HUDEP-2 (cell line): ENCODE data around the gene MSTN.

ENCODE experiments used
- DNase-seq, 76 experiments: peaks; one replicate each; lab custom pipeline; 2025; ENCODE audit not compliant: unreplicated experiment in 76 of 76; lab: John Stamatoyannopoulos, UW

MSTN gene

DNA sequence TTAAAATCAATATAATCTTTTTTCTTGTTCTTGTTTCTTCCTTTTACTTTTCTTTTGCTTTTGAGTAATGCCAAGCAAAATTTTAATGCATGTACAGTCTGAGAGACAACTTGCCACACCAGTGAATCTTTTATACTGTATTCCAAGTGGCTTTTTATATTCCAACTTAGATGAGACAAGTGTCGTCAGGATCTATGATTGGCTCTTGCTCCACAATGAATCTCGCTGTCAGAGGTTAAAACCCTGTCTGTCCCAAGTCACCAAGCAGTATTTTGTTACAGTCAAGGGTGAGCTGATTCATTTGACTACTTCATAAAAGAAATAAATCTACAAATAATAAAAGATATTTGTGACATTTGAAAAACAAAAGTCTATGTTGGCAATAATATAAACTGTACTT, at the start of gene MSTN:
TSS of gene MSTN (minus strand) at position 129 of the 400 bp plus-strand sequence. CDS start 133 bp downstream, outside the sequence.
- DNase-seq, result no peak

DNA sequence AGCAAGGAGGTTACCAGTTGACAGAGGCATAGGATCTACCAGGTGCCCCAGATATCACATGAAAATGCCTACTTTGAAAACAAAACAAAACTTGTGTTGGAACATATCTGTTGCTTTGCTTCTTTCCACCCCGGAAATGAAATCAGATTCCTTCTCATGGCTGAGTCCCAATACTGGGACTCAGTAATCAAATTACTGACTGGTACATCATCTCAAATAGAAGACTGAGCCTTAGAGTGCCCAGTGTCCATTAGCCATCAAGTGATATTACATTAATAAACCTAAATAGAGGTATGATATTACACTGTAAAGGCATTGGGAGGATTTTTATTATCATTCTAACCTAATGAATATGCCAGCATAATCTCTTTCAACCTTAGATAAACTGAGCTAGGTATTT, 48.6 kb upstream of the MSTN start:
- DNase-seq, result no peak

DNA sequence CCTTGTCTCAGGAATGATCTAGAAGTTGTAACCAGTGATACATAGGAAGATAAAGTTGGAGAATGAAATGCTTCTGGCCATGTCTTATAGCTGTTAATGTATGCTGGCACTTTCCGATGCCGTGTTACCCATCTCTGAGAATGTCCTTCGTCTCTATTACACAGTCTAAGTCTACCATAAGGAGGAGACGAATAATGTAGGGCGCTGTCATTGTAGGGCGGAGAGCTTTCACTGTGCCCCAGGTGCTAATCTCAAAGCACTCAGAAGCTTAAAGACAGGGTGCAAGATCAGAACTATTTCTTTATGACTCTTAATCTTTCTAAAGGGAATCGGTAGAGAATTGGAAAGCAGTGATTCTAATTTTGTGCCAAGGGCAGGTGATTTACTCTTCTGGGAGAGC, 48.2 kb upstream of the MSTN start:
- DNase-seq, result no peak

DNA sequence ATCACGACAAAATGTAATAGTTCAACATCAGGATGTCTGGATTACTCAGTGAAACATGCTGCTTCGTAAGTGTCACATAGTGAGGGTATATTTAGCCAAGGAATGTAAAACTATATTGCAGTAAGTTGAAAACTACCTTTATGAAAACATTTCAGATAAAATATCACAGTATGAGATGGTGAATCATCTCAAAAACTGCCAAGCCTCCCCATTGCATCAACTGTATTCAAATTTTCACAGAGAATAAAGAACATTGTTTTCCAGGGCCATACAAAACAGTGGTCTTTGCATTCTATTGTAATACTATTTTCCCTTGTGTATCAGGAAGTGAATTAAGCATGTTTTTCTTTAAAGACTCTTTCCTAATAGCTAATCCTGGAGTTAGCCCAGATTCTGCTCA, 47.6 kb upstream of the MSTN start:
- DNase-seq, result no peak

DNA sequence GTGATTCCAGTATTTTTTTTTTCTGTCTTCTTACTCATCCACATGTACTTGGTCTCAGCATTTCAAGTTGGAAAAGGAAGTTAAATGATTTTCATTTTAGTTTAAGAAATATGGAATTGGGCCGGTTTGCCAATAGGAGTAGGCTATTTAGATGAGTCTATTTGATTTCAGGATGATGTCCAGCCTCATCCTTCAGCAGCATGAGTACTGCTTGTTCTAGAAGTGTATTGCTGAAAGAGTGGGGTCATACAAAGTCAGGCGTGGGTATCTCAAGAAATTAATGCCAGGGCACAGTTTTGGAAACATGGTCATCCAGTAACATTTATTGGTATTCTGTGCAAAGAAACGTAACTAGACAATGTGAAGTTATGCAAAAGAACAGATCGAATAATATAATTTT, 44.9 kb upstream of the MSTN start:
- no peak for DNase-seq

DNA sequence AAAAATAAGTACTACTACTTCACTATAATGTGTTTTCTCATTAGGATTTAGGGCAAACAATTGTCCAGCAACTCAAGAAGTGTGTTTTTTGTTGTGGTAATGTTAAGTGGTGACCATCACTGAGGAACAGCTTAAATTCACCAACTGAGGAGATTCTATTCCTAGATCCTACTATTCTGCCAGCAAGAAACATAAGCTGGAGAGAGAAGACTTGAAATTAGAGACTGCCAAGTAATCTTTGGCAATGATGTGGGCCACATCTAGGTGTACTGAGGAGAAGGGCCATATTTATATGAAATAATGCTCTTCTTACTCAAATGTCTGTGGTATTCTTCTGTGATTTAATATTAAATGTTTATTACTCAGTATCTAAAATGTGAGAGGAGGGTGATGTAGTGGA, 44.3 kb upstream of the MSTN start:
- no peak for DNase-seq

DNA sequence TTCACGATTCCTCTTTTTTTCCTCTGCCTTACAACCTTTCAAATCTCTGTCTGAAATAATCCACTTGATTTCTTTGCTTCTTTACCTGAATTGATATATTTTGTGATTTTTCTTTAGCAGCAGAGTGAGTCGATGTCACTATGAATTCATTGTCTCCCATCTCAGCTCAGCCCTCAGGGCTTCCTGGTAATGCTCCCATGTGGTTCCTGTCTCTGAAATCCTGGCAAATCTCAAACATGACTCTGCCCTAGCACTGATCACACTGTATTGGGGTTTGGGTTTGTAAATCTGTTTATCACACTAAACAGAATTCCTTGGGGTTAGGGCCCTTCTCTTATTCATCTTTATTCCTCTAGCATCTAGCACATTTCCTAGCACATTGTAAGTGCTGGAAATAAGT, 43.0 kb upstream of the MSTN start:
- no peak for DNase-seq

DNA sequence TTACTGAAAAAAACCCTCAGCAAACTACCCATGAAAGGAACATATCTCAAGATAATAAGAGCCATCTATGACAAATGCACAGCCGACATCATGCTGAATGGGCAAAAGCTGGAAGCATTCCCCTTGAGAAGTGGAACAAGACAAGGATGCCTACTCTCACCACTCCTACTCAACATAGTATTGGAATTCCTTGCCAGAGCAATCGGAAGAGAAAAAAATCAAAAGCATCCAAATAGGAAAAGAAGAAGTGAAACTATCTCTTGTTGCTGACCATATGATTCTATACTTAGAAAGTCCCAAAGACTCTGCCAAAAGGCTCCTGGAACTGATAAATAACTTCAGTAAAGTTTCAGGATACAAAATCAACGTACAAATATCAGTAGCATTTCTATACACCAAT, 40.6 kb upstream of the MSTN start:
- DNase-seq, result no peak

DNA sequence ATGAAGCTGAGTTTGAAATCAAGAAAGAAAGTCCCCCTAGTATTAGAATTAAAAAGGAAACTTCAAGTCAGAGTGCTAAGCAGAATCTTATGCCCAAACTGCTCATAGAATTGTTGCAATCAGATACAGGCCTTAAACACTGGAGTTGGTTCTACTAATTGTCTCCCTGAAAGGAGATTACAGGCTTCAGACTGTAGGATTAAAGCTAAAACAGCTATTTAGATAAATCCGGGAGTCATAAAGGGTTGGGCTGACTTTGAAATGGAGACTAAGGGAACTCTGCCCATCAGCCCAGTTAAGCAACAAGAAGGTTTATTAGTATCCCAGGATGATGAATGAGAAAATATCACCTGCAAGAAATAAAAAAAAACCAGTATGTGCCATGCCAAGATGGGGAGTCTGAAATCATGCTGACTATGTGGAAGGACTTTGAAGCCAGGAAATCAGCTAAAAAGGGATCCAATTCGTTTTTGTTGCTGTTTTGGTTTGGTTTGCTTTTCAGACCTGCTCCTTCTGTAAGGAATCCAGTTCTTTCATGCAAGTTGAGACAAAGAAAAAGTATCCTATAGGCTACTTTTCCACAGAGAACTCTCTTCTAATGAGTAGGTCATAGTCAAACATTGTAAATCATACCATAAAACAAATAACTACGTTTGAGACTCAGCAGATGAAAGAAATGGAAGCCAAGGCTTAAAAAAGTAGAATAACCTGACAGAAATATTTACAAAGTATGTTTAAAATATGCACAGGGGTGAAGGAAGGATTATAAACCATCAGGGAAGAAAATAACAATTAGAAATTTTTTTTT, 37.6 kb upstream of the MSTN start:
- DNase-seq, result no peak

DNA sequence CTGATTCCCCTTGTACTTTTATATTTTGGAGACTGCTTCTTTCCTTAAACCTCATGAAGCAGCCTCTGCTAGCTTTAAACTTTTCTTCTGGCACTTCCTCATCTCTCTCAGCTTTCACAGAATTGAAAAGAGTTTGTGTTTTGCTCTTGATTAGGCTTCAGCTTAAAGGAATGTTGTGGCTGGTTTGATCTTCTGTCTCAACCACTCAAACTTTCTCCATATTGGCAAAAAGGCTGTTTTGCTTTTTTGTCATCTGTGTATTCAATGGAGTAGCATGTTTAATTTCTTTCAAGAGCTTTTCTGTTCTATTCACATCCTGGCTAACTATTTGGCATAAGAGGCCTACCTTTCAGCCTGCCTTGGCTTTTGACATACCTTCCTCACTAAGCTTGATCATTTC, 36.3 kb upstream of the MSTN start:
- no peak for DNase-seq

DNA sequence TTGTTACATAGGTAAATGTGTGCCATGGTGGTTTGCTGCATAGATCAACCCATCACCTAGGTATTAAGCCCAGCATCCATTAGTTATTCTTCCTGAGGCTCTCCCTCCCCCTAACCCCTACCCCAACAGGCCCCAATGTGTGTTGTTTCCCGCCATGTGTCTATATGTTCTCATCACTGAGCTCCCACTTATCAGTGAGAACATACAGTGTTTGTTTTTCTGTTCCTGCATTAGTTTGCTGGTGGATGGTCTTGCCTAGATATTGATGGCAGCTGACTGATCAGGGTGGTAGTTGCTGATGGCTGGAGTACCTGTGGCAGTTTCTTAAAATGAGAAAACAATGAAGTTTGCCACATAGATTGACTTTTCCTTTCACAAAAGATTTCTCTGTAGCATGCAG, 34.6 kb upstream of the MSTN start:
- DNase-seq, result no peak

DNA sequence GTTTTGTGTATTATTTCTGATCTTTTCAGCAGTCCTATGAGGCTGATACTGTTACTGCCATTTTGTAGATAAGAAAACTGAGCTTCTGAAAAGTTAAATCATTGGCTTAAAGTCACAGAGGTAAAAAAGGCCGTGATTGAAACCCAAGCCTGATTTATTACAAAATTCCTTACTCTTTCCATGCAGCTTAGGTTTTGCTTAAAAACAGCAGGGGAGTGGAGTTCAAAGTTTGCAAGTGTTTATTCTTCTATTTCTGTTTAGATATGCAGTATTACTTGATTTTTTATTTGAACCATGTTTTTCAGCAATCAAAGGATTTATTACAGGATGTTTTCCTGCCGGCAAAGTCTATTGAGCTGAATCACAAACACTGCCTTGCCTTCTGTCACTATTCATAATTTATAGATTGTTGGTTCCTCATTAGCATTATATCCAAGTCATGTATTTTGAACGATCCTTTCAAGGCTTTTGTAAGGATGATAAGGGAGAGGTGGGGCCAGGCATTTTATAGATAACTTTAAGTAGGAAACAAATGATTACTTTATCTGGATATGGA, 31.9 kb upstream of the MSTN start:
- DNase-seq, result no peak

DNA sequence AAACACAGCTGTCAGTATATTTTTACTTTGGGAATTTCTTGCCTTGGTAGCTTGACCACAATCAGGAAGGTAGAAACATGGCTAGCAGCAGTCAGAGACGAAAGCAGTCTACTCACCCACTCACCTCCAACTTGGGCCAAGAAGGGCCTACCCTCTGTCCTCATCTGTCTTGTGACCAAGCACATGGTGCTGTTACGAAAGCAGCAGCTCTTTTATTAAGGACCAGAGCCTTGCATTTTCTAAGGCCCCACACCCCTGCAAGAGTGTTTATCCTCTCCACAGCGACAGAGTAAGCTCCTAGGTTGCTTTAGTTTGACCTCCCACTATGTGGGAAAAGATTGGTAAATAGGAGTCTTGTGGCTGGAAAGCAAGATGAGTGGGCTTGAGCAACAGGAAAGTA, 31.3 kb upstream of the MSTN start:
- no peak for DNase-seq

DNA sequence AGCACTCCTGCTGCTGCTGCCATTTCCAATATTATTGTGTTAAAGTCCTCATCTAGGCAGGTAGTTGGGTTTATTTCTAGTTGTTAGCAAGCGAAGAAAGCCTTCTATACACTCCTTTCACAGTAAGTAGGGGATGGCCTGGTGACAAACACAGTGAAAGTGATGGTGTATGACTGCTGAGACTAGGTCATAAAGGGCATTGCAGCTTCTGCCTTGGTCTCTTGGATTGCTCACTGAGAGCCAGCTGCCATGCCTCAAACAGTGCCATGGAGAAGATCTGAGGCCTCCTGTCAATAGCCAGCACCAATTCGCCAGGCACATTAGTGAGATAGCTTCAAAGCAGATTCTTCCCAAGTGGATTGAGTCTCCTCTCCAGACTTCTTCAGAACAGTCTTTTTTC, 27.6 kb upstream of the MSTN start:
- DNase-seq, result no peak

DNA sequence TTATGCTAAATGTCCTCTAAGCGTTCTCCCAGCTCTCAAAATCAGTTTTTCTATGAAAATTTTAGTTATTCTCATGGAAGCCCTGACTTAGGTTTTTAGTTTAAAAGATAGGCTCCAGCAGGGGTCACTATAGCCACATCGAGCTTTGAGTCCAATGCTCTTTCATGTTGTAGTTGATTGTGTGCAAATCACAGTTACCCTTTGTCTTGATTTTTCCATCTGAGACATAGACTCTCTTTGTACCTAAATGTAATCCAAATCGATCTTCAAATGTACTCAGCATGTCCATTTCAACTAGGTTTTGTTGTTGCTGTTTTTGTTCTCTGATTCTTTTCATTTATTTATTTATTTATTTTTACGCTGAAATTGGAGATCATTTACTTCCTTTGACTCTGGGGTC, 26.4 kb upstream of the MSTN start:
- DNase-seq, result peak in 47 of 76 experiments; percentile 2 to 62 (median 31)

DNA sequence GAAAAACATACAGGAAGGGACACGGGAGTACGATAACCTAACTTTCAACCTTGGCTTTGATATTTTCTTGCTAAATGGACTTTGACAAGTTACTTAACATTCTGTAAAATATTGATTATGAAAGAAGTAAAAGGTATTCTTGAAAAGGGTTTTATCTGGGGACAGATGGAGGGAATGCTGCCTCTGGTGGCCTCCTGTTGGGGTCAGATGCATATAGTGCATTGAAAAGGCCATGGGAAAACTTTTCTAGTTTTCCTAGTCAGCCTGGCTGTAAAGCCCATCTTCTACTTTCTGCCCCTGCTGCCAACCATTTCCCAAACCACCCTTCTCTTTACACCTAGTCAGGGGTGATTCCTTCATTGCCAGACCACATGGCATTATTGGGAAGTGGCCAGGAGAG, 22.2 kb upstream of the MSTN start:
- no peak for DNase-seq

DNA sequence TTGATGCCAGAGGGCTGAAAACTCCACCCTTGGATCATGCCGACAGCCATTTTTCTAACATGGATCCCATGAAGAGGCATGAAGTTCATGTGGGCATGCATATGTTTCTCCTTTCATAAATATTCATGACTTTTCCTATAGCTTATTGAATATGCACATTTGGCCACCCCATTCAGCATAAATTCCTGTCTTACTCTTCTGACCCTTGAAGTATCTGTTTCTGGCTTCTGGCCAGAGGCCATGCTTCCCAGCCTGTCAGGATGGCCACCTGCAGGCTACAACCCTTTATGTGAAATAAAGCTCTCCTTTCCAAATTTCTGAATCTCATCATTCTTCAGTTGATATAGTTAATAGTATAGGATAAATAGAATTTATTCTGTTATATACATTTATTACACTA, 19.6 kb upstream of the MSTN start:
- no peak for DNase-seq

DNA sequence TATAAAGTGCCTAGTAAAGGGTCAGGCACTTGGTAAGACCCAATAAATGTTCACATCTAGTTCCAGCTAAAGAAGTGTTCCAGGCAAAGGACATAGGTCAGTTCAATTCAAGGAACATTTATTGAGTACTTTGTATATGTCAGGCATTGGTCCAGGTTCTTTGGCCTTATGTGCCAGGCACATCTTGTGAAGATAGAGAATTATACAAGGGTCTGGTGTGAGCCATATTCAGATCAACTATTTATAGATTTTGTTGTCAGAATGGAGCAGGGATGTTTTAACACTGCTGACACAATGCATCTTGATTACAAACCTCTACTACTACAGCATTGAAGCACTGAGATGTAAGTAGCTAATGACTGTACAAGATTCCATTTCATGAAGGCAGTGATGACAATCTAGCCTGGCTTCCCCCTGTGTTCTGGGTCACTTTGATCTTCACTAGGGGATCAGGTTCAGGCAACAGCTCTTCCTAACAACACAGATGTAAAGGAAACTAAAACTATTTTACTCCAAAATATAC, 18.1 kb upstream of the MSTN start:
- no peak for DNase-seq

DNA sequence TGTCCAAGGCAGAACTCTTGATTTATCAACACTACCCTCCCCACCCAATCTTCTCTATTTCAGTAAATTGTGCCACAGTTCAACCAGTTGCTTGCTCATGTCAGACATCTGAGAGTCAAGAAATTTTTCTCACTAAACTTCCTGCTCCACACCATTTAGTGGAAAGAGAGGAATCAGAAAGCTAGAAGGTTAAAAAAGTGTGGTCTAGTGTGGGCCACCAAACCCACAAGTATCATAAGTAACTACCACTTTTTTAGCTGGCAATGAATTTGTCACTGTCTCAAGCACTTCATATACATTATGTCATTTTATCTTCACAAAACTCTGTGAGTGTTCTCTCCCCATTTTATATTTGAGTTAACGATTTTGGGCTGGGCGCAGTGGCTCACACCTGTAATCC, 16.6 kb upstream of the MSTN start:
- no peak for DNase-seq

DNA sequence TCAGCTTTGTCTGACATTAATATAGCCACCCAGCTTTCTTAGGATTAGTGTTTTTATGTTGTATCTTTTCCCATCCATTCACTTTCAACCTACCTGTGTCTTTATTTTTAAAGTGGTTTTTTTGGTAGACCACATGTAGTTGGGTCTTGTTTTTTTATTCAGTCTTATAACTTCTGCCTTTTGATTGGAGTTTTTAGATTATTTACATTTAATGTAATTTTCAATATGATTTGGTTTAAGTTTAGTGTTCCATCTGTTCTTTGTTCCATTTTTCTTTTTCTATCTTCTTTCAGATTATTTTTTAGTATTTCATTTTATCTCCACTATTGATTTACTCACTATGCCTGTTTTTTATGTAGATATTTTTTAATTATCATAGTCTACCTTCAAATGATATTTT, 13.1 kb upstream of the MSTN start:
- no peak for DNase-seq

DNA sequence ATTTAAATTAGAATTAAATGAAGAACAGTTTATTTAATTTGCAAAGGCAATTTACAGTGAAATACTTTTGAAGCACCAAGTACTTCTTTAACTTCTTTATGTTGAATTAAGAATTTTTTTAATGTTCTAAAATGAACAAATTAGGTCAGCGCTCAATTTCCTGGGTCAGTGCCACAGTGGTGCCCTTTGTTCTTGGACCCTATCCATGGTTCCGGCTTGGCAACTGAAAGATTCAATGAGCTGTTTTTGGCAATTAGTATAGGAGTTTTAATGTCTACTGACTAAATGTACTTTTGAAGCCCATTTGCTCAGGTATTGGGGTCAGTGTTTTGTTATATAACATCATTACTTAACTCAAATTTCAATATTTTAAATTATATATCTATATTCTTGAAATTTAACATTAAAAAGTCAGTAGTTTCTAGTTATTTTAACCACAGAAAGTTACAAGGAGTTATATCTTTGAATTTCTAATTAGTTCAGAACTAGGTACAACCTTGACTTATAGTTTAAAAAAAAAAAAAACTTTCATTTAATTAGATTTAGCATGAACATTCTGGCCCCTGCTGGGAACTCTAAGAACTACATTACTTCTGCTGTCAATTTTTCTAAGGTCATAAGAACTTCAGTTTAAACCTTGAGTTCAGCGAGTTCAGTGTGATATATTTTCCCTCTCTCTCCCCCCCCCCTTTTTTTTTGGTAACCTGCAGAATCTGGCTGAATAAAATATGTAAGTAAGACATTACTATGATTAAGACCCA, 7.6 kb upstream of the MSTN start:
- peak in 25 of 76 experiments; percentile 2 to 41 (median 11) for DNase-seq

DNA sequence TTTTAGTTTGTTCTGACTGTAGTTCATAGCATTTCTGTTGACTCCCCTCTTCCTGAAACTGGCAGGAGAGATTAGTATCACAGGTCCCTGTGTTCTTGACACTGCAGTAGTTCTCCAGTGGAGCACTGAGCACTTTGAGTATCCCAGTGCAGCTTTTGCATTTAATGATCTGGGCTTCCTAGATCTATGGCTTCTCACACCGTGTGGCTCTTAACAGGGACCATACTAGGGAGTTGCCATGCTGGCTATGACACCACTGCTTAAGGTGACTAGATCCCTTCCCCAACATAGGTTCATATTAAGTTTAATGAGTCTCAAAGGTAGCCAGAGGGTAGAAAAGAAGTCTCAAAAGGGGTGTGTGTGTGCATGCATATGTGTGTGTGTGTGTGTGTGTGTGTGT, 6.2 kb upstream of the MSTN start:
- no peak for DNase-seq
